IMR-90 (cell line): ENCODE measurements around the gene GSTM3. TPM values are rescaled to one million over a fixed set of nuclear protein-coding genes. Genes with fewer than 3 reads are reported as not detected.
A peak's percentile ranks its signal among the peaks of the same experiment; 100 is the strongest.
"Not testable (repeated sequence)": the region's sequence is repeated elsewhere in the genome, so short reads cannot be mapped to it uniquely, and the experiment has no call there.

ENCODE experiments used
- ATAC-seq: fragments of 200-7000 bp; cut with Tn5 transposase; 2 replicates; pipeline ENCODE4 v1.9.1; 2020; ENCODE audit warnings: low read depth, mild to moderate bottlenecking, moderate library complexity
- BruUV-seq: library from RNA; stranded (reverse); fragments of 400-500 nt; replicated peaks from 2 replicates; lab custom pipeline; 2021; lab: Mats Ljungman, UMichigan
- CTCF ChIA-PET: fragments of 300-600 bp; formaldehyde crosslinking; extraction: SDS; loops from one replicate; lab custom pipeline; 2021; ENCODE audit warnings: antibody characterized with exemption; lab: Yijun Ruan, JAX
- POLR2A ChIA-PET: fragments of 300-600 bp; sonication (Branson Sonifier 250); formaldehyde crosslinking; loops from one replicate; lab custom pipeline; 2022; ENCODE audit warnings: antibody characterized with exemption; ENCODE audit not compliant: unreplicated experiment; lab: Charles Lee
- DNase-seq: peaks from one replicate; pipeline ENCODE4 v3.0.0; 2013
- H2AFZ ChIP-seq: replicated peaks from 2 replicates; pipeline ENCODE3; 2013; ENCODE audit warnings: low read length, mild to moderate bottlenecking; ENCODE audit not compliant: poor library complexity
- H2AK5ac ChIP-seq: 2 replicates; pipeline ENCODE4 v1.6.1; 2013; ENCODE audit warnings: low read depth, low read length, inconsistent platforms
- H2AK9ac ChIP-seq: replicated peaks from 2 replicates; pipeline ENCODE3; 2013; ENCODE audit warnings: mild to moderate bottlenecking, low read depth, low read length, moderate library complexity; ENCODE audit not compliant: poor library complexity
- H2BK120ac ChIP-seq: 2 replicates; pipeline ENCODE4 v1.6.1; 2013; ENCODE audit warnings: low read depth, low read length, inconsistent platforms
- H2BK15ac ChIP-seq: 3 replicates; pipeline ENCODE4 v1.6.1; 2013; ENCODE audit warnings: low read depth, low read length, inconsistent platforms
- H2BK20ac ChIP-seq: 2 replicates; pipeline ENCODE4 v1.6.1; 2013; ENCODE audit warnings: low read depth, mild to moderate bottlenecking, inconsistent platforms, low read length, moderate library complexity
- H2BK5ac ChIP-seq: 2 replicates; pipeline ENCODE4 v1.6.1; 2013; ENCODE audit warnings: mild to moderate bottlenecking, low read depth, low read length, inconsistent platforms; ENCODE audit not compliant: poor library complexity, severe bottlenecking
- H3K14ac ChIP-seq: replicated peaks from 2 replicates; pipeline ENCODE4 v1.6.1; 2013; ENCODE audit warnings: low read depth, low read length, inconsistent platforms
- H3K18ac ChIP-seq: 2 replicates; pipeline ENCODE4 v1.6.1; 2013; ENCODE audit warnings: low read depth, low read length, control low read depth
- H3K23ac ChIP-seq: 2 replicates; pipeline ENCODE4 v1.6.1; 2013; ENCODE audit warnings: low read depth, low read length, inconsistent platforms
- H3K27ac ChIP-seq: 2 replicates; pipeline ENCODE4 v1.5.1; 2013; ENCODE audit warnings: mild to moderate bottlenecking, control low read depth, low read length; ENCODE audit not compliant: insufficient read depth
- H3K27me3 ChIP-seq: 2 replicates; pipeline ENCODE4 v1.6.1; 2013; ENCODE audit warnings: low read length; ENCODE audit not compliant: control insufficient read depth, insufficient read depth
- H3K36me3 ChIP-seq: 2 replicates; pipeline ENCODE4 v1.6.1; 2013; ENCODE audit warnings: low read length, mixed read lengths; ENCODE audit not compliant: control insufficient read depth, insufficient read depth
- H3K4ac ChIP-seq: 2 replicates; pipeline ENCODE4 v1.6.1; 2013; ENCODE audit warnings: low read depth, low read length, inconsistent platforms
- H3K4me1 ChIP-seq: 2 replicates; pipeline ENCODE4 v1.6.1; 2013; ENCODE audit warnings: low read length, mixed read lengths; ENCODE audit not compliant: control insufficient read depth, insufficient read depth
- H3K4me2 ChIP-seq: 2 replicates; pipeline ENCODE4 v1.6.1; 2013; ENCODE audit warnings: low read depth, mild to moderate bottlenecking, control low read depth, low read length, moderate library complexity
- H3K4me3 ChIP-seq: 2 replicates; pipeline ENCODE4 v1.5.1; 2013; ENCODE audit warnings: low read depth, mild to moderate bottlenecking, control low read depth, low read length, moderate library complexity; ENCODE audit not compliant: insufficient read depth
- H3K56ac ChIP-seq: 2 replicates; pipeline ENCODE4 v1.6.1; 2013; ENCODE audit warnings: low read length, inconsistent platforms; ENCODE audit not compliant: insufficient read depth; ENCODE audit errors: extremely low read depth
- H3K79me1 ChIP-seq, 2 experiments: 2 replicates each; pipeline ENCODE4 v1.6.1; 2013; ENCODE audit warnings: low read length in 2 of 2, inconsistent platforms in 1 of 2, low read depth in 1 of 2
- H3K9ac ChIP-seq: 2 replicates; pipeline ENCODE4 v1.6.1; 2013; ENCODE audit warnings: low read depth, low read length, control low read depth
- H3K9me1 ChIP-seq: 2 replicates; pipeline ENCODE4 v1.6.1; 2013; ENCODE audit warnings: low read length, inconsistent platforms; ENCODE audit not compliant: insufficient read depth
- H3K9me3 ChIP-seq: 2 replicates; pipeline ENCODE4 v1.6.1; 2013; ENCODE audit warnings: low read length; ENCODE audit not compliant: control insufficient read depth, insufficient read depth
- H4K20me1 ChIP-seq: 2 replicates; pipeline ENCODE4 v1.6.1; 2013; ENCODE audit warnings: low read length, inconsistent platforms; ENCODE audit not compliant: insufficient read depth
- H4K5ac ChIP-seq: 2 replicates; pipeline ENCODE4 v1.6.1; 2013; ENCODE audit warnings: mild to moderate bottlenecking, low read depth, low read length, control low read depth
- H4K8ac ChIP-seq, 2 experiments: 2 replicates each; pipeline ENCODE4 v1.6.1; 2013; ENCODE audit warnings: low read depth in 2 of 2, low read length in 2 of 2, control low read depth in 1 of 2, inconsistent platforms in 1 of 2
- H4K91ac ChIP-seq: 2 replicates; pipeline ENCODE4 v1.6.1; 2013; ENCODE audit warnings: low read depth, low read length, inconsistent platforms; ENCODE audit not compliant: insufficient read depth
- WGBS, 2 experiments: methylation state at CpG; one replicate each; pipeline versions ENCODE4 v1.1.5 to v1.1.7; 2013; ENCODE audit warnings: missing lambda C conversion rate in 2 of 2; ENCODE audit not compliant: insufficient read length in 1 of 2; ENCODE audit errors: extremely low coverage in 2 of 2; 5-methylcytosine and 5-hydroxymethylcytosine counted together
- dilution Hi-C: fragments of 300-500 bp; cut with HindIII; formaldehyde crosslinking; loops from one replicate; pipeline ENCODE4 v1.14.3; 2018; ENCODE audit warnings: low sequenced_read_pairs; ENCODE audit not compliant: unreplicated experiment
- in situ Hi-C: fragments of 300-500 bp; cut with MboI; formaldehyde crosslinking; loops from 3 replicates; pipeline ENCODE4 v1.14.3; 2019; ENCODE audit warnings: low sequenced_read_pairs, inconsistent platforms, mixed read lengths
- intact Hi-C: fragments of 100-400 bp; cut with micrococcal nuclease; formaldehyde crosslinking; loops from 2 replicates; pipeline ENCODE4 v1.10.0; 2022
- polyA plus RNA-seq, 3 experiments: library from polyadenylated mRNA; depleted of rRNA; stranded (reverse); fragments of >200 nt; gene quantifications; 2 replicates each; pipeline ENCODE4 v1.2.3, GENCODE V29; 2012; ENCODE audit warnings: low replicate concordance in 1 of 3
- total RNA-seq: library from RNA; depleted of rRNA; stranded (reverse); fragments of >200 nt; gene quantifications from 2 replicates; pipeline ENCODE4 v1.2.3, GENCODE V29; 2012

The GSTM3 gene
- total and polyA plus RNA-seq, 2 of the 4 experiments (the other 2 are of a cell fraction), result 102 to 131 TPM

DNA sequence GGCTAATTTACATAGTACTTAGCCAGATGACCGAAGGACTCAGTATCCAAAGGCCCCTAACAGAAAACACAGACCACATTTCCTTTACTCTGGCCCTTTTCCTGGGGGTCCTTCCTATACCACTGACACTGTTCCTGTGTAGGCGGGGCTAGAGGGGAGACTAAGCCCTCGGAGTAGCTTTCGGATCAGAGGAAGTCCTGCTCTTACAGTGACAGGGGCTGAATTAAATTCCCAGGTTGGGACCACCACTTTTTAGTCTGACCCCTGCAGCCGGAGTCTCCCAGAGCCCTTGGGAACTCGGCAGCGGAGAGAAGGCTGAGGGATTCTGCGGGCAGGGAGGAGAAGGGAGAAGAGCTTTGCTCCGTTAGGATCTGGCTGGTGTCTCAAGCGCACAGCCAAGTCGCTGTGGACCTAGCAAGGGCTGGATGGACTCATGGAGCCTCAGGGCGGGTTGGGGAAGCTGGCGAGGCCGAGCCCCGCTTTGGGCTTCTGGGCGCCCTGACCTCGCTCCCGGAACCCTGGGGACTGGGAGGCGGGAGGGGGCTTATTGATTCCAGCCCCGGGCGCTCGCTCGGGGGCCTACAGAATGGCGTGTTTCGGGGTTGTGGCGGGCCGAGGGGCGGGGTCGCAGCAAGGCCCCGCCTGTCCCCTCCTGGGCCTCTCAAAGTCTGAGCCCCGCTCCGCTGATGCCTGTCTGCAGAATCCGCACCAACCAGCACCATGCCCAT is 29.1 kb downstream of the GSTM3 start, which contains the start of gene GSTM5:
GSTM5 (plus strand) TSS at position 659 of the 728 bp plus-strand sequence; CDS start at position 721, 62 bp downstream.
- in situ Hi-C loops, H3K36me3 ChIP-seq, H2BK15ac ChIP-seq, H3K9ac ChIP-seq, H3K4me3 ChIP-seq, BruUV-seq, H3K18ac ChIP-seq, H4K91ac ChIP-seq, H4K5ac ChIP-seq, H2BK5ac ChIP-seq, H3K9me1 ChIP-seq, H3K4ac ChIP-seq, H3K4me2 ChIP-seq, H3K23ac ChIP-seq, H2AK5ac ChIP-seq, H2BK20ac ChIP-seq, intact Hi-C loops, H4K8ac ChIP-seq, H3K79me1 ChIP-seq, H4K20me1 ChIP-seq, dilution Hi-C loops, H3K27me3 ChIP-seq, POLR2A ChIA-PET, H3K9me3 ChIP-seq, H2AK9ac ChIP-seq, H3K4me1 ChIP-seq, H2BK120ac ChIP-seq, H3K56ac ChIP-seq, H3K14ac ChIP-seq, H3K27ac ChIP-seq, DNase-seq: not testable (repeated sequence)
- CTCF ChIA-PET, result interaction anchor here (0.6 kb wide), 1 partner anchor 308 kb away, joined by 9 read pairs; no protein-coding TSS in a partner anchor
- WGBS, 2 experiments, result 13% methylated on average over 9 of the region's 33 CpGs; no CpG with 5 or more reads in 1 of the 2 experiments
- peak within 1 kb of the TSS; percentile 72 for H2AFZ ChIP-seq
- ATAC-seq, result peak; percentile 57

DNA sequence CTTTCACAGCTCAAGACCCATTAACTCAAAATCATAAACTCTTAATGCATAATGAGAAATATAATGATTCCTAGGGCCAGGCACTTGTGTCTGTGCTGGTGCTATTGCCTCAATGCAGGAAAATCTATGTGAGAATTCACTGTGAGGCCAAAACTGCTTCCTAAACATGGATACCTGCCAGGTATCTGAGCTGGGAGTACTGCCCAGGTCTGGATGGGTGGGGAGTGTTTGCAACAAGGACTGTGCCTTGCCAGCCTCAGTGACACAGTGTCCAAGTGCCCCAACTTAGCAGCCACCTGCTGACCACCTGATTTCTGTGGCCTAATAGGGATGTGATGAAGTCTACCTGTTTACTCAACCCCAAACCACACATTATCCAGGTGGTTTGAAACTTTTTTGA is 31.0 kb downstream of the GSTM3 start:
- POLR2A ChIA-PET, BruUV-seq, H2AK9ac ChIP-seq: not testable (repeated sequence)

More for the DNA sequence above, 31.0 kb downstream of the GSTM3 start:
- CTCF ChIA-PET, result interaction anchor here (0.6 kb wide), 1 partner anchor 163 kb away, joined by 3 read pairs; no protein-coding TSS in a partner anchor
- H2BK15ac ChIP-seq, H3K9me1 ChIP-seq, in situ Hi-C loops, H4K91ac ChIP-seq, H3K9me3 ChIP-seq, H2BK20ac ChIP-seq, H3K4me3 ChIP-seq, H2BK5ac ChIP-seq, H3K27me3 ChIP-seq, intact Hi-C loops, H3K18ac ChIP-seq, H2AK5ac ChIP-seq, H3K79me1 ChIP-seq, H2BK120ac ChIP-seq, H3K56ac ChIP-seq, dilution Hi-C loops, H3K4ac ChIP-seq, H3K27ac ChIP-seq, H2AFZ ChIP-seq, H4K5ac ChIP-seq, H3K23ac ChIP-seq, H4K20me1 ChIP-seq, H3K9ac ChIP-seq, H3K36me3 ChIP-seq, H3K4me2 ChIP-seq, DNase-seq, H3K14ac ChIP-seq, ATAC-seq, H4K8ac ChIP-seq, H3K4me1 ChIP-seq: not testable (repeated sequence)
